ENCODE results near the gene BLOC1S5.

BLOC1S5 gene

DNA sequence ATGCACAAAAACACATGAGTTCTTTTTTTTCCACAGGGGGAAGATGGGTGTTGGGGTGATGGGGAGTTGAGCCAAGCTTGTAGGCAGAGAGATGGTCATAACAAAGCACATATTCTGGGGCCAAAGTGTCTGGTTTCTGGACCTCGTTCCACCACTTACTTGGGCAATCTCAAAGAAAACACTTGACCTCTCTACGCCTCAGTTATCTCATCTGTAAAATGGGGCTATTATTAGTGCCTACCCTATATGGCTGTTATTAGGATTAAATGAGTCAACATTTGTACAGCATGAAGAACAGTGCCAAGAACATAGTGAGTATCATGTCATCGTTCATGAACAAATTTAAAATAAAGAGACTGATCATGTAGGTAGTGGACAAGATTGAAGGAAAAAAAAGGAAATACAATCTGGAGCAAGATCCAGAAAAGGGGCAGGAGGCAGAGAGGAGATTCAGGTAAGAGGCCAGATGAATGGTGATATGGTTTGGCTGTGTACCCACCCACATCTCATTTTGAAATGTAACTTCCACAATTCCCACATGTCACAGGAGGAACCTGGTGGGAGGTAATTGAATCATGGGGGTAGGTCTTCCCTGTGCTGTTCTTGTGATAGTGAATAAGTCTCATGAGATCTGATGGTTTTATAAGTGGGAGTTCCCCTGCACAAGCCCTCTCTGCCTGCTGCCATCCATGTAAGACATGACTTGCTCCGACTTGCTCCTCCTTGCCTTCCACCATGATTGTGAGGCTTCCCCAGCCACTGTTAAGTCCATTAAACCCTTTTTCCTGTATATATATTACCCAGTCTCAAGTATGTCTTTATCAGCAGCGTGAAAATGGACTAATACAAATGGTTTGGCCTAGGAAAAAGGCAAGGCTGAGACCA is 23.9 kb upstream of the BLOC1S5 start:
- TF ChIP-seq, protein P1, sequence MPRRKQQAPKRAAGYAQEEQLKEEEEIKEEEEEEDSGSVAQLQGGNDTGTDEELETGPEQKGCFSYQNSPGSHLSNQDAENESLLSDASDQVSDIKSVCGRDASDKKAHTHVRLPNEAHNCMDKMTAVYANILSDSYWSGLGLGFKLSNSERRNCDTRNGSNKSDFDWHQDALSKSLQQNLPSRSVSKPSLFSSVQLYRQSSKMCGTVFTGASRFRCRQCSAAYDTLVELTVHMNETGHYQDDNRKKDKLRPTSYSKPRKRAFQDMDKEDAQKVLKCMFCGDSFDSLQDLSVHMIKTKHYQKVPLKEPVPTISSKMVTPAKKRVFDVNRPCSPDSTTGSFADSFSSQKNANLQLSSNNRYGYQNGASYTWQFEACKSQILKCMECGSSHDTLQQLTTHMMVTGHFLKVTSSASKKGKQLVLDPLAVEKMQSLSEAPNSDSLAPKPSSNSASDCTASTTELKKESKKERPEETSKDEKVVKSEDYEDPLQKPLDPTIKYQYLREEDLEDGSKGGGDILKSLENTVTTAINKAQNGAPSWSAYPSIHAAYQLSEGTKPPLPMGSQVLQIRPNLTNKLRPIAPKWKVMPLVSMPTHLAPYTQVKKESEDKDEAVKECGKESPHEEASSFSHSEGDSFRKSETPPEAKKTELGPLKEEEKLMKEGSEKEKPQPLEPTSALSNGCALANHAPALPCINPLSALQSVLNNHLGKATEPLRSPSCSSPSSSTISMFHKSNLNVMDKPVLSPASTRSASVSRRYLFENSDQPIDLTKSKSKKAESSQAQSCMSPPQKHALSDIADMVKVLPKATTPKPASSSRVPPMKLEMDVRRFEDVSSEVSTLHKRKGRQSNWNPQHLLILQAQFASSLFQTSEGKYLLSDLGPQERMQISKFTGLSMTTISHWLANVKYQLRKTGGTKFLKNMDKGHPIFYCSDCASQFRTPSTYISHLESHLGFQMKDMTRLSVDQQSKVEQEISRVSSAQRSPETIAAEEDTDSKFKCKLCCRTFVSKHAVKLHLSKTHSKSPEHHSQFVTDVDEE (CRISPR knock-in tag; IDR thresholded peaks at IDR 0.05): no peak
- TF ChIP-seq ZC3H10 (CRISPR knock-in tag; IDR thresholded peaks at IDR 0.05) (no peak), RARB (CRISPR knock-in tag; IDR thresholded peaks at IDR 0.05) (no peak), ZFP3 (CRISPR knock-in tag; IDR thresholded peaks at IDR 0.05) (no peak), ESRRG (CRISPR knock-in tag; IDR thresholded peaks at IDR 0.05) (no peak), ZFP30 (CRISPR knock-in tag; IDR thresholded peaks at IDR 0.05) (no peak), SNAI2 (CRISPR knock-in tag; IDR thresholded peaks at IDR 0.05) (no peak), TOX (CRISPR knock-in tag; IDR thresholded peaks at IDR 0.05; ENCODE audit: borderline replicate concordance) (no peak), GLIS3 (CRISPR knock-in tag; IDR thresholded peaks at IDR 0.05) (no peak), CSDC2 (CRISPR knock-in tag; IDR thresholded peaks at IDR 0.05) (no peak), OSR1 (CRISPR knock-in tag; IDR thresholded peaks at IDR 0.05) (no peak), ZNF8 (CRISPR knock-in tag; IDR thresholded peaks at IDR 0.05) (no peak), PPARA (CRISPR knock-in tag; IDR thresholded peaks at IDR 0.05; ENCODE audit: borderline replicate concordance) (no peak), ISL1 (CRISPR knock-in tag; IDR thresholded peaks at IDR 0.05) (no peak), TCF4 (CRISPR knock-in tag; IDR thresholded peaks at IDR 0.05; ENCODE audit: borderline replicate concordance) (no peak), ZNF565 (CRISPR knock-in tag; conservative IDR thresholded peaks at IDR 0.05; ENCODE audit: low read depth) (no peak), ZNF70 (CRISPR knock-in tag; IDR thresholded peaks at IDR 0.05) (no peak)
- TF ChIP-seq, protein P2, sequence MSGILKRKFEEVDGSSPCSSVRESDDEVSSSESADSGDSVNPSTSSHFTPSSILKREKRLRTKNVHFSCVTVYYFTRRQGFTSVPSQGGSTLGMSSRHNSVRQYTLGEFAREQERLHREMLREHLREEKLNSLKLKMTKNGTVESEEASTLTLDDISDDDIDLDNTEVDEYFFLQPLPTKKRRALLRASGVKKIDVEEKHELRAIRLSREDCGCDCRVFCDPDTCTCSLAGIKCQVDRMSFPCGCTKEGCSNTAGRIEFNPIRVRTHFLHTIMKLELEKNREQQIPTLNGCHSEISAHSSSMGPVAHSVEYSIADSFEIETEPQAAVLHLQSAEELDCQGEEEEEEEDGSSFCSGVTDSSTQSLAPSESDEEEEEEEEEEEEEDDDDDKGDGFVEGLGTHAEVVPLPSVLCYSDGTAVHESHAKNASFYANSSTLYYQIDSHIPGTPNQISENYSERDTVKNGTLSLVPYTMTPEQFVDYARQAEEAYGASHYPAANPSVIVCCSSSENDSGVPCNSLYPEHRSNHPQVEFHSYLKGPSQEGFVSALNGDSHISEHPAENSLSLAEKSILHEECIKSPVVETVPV (CRISPR knock-in tag; IDR thresholded peaks at IDR 0.05): no peak
- TF ChIP-seq, protein P3, sequence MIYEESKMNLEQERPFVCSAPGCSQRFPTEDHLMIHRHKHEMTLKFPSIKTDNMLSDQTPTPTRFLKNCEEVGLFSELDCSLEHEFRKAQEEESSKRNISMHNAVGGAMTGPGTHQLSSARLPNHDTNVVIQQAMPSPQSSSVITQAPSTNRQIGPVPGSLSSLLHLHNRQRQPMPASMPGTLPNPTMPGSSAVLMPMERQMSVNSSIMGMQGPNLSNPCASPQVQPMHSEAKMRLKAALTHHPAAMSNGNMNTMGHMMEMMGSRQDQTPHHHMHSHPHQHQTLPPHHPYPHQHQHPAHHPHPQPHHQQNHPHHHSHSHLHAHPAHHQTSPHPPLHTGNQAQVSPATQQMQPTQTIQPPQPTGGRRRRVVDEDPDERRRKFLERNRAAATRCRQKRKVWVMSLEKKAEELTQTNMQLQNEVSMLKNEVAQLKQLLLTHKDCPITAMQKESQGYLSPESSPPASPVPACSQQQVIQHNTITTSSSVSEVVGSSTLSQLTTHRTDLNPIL (CRISPR knock-in tag; IDR thresholded peaks at IDR 0.05; ENCODE audit: low read depth): no peak
- TF ChIP-seq, protein P4, sequence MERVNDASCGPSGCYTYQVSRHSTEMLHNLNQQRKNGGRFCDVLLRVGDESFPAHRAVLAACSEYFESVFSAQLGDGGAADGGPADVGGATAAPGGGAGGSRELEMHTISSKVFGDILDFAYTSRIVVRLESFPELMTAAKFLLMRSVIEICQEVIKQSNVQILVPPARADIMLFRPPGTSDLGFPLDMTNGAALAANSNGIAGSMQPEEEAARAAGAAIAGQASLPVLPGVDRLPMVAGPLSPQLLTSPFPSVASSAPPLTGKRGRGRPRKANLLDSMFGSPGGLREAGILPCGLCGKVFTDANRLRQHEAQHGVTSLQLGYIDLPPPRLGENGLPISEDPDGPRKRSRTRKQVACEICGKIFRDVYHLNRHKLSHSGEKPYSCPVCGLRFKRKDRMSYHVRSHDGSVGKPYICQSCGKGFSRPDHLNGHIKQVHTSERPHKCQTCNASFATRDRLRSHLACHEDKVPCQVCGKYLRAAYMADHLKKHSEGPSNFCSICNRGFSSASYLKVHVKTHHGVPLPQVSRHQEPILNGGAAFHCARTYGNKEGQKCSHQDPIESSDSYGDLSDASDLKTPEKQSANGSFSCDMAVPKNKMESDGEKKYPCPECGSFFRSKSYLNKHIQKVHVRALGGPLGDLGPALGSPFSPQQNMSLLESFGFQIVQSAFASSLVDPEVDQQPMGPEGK (CRISPR knock-in tag; IDR thresholded peaks at IDR 0.05; ENCODE audit: borderline replicate concordance): no peak
- ATAC-seq: no peak

DNA sequence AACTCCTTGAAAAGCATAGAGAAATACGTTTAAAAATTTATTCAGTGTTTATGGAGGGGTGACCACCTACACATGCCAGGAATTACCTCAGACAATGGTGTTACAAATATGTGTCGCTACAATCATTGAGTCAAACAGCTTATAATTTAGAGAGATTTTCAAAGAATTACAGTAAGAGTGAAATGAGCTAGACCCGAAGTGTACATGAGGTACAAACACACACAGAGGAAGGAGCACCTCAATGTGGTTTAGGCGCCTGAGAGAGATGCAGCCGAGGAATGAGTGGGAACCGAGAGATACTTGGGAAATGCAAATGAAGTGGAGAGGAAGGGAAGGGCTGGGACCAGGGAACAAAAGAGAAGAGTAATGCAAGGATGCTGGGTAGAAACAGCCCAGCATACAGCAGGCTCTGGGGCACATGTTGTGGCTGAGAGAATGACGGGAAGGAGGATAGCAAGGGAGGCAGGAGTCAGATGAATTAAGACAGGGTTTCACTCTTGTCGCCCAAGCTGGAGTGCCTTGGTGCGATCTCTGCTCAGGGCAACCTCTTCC is 22.6 kb upstream of the BLOC1S5 start:
- no peak for ATAC-seq
- TF ChIP-seq SNAI2 (CRISPR knock-in tag; IDR thresholded peaks at IDR 0.05) (no peak), ZNF8 (CRISPR knock-in tag; IDR thresholded peaks at IDR 0.05) (no peak), ZFP3 (CRISPR knock-in tag; IDR thresholded peaks at IDR 0.05) (no peak), ESRRG (CRISPR knock-in tag; IDR thresholded peaks at IDR 0.05) (no peak), RARB (CRISPR knock-in tag; IDR thresholded peaks at IDR 0.05) (no peak), PPARA (CRISPR knock-in tag; IDR thresholded peaks at IDR 0.05; ENCODE audit: borderline replicate concordance) (no peak), ISL1 (CRISPR knock-in tag; IDR thresholded peaks at IDR 0.05) (no peak), TOX (CRISPR knock-in tag; IDR thresholded peaks at IDR 0.05; ENCODE audit: borderline replicate concordance) (no peak), ZFP30 (CRISPR knock-in tag; IDR thresholded peaks at IDR 0.05) (no peak), ZNF565 (CRISPR knock-in tag; conservative IDR thresholded peaks at IDR 0.05; ENCODE audit: low read depth) (no peak)
- TF ChIP-seq, protein P3 (CRISPR knock-in tag; IDR thresholded peaks at IDR 0.05; ENCODE audit: low read depth): no peak
- TF ChIP-seq, protein P2 (CRISPR knock-in tag; IDR thresholded peaks at IDR 0.05): no peak
- TF ChIP-seq, protein P5, sequence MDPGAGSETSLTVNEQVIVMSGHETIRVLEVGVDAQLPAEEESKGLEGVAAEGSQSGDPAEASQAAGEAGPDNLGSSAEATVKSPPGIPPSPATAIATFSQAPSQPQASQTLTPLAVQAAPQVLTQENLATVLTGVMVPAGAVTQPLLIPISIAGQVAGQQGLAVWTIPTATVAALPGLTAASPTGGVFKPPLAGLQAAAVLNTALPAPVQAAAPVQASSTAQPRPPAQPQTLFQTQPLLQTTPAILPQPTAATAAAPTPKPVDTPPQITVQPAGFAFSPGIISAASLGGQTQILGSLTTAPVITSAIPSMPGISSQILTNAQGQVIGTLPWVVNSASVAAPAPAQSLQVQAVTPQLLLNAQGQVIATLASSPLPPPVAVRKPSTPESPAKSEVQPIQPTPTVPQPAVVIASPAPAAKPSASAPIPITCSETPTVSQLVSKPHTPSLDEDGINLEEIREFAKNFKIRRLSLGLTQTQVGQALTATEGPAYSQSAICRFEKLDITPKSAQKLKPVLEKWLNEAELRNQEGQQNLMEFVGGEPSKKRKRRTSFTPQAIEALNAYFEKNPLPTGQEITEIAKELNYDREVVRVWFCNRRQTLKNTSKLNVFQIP (CRISPR knock-in tag; IDR thresholded peaks at IDR 0.05; ENCODE audit: borderline replicate concordance, low read depth): no peak

Measured in SK-N-SH treated with all-trans-retinoic acid at 6 μM for 48 hours (cell line).